ENCODE results near the gene EIF4G3.

Gene EIF4G3

GRCh38 chr1:20878799-20879198, 297.9 kb downstream of the EIF4G3 start:
- DNase-seq, result no peak

GRCh38 chr1:20875198-20875973, 301.3 kb downstream of the EIF4G3 start:
- DNase-seq, result no peak

GRCh38 chr1:20873311-20873710, 303.4 kb downstream of the EIF4G3 start:
- no peak for DNase-seq

- no peak for DNase-seq
These were observed 305.3 kb downstream of the EIF4G3 start for GRCh38 chr1:20871419-20871818.

GRCh38 chr1:20870718-20871117, 306.0 kb downstream of the EIF4G3 start:
- DNase-seq, result no peak

- DNase-seq, result no peak
These were observed 308.4 kb downstream of the EIF4G3 start for GRCh38 chr1:20868263-20868662.

- no peak for DNase-seq
These were observed 308.9 kb downstream of the EIF4G3 start for GRCh38 chr1:20867847-20868246.

- DNase-seq, result no peak
These were observed 309.6 kb downstream of the EIF4G3 start for GRCh38 chr1:20867062-20867461.

GRCh38 chr1:20865001-20865400, 311.7 kb downstream of the EIF4G3 start:
- DNase-seq, result peak in 1 of 58 donors; percentile 3

GRCh38 chr1:20854529-20854928, 322.2 kb downstream of the EIF4G3 start:
- DNase-seq, result no peak

GRCh38 chr1:20851791-20852190, 324.9 kb downstream of the EIF4G3 start:
- peak in 1 of 58 donors; percentile 2 for DNase-seq

- no peak for DNase-seq
These were observed 326.7 kb downstream of the EIF4G3 start for GRCh38 chr1:20850021-20850420.

- no peak for DNase-seq
These were observed 327.6 kb downstream of the EIF4G3 start for GRCh38 chr1:20849100-20849499.

GRCh38 chr1:20848162-20848561, 328.5 kb downstream of the EIF4G3 start:
- DNase-seq, result no peak

GRCh38 chr1:20847611-20848080, 329.1 kb downstream of the EIF4G3 start:
- no peak for DNase-seq

GRCh38 chr1:20846461-20847374, 330.0 kb downstream of the EIF4G3 start:
- no peak for DNase-seq

- no peak for DNase-seq
These were observed 336.0 kb downstream of the EIF4G3 start for GRCh38 chr1:20840731-20841130.

GRCh38 chr1:20837554-20838192, 339.0 kb downstream of the EIF4G3 start:
- DNase-seq, result no peak

- no peak for DNase-seq
These were observed 340.5 kb downstream of the EIF4G3 start for GRCh38 chr1:20836230-20836629.

- DNase-seq, result no peak
These were observed 341.9 kb downstream of the EIF4G3 start for GRCh38 chr1:20834780-20835179.

GRCh38 chr1:20834192-20834591, 342.5 kb downstream of the EIF4G3 start:
- DNase-seq, result no peak

- no peak for DNase-seq
These were observed 346.3 kb downstream of the EIF4G3 start for GRCh38 chr1:20830378-20830777.
